ENCODE results near the gene SP6.

- no peak for TF ChIP-seq TAF1 (IDR thresholded peaks at IDR 0.05; ENCODE audit: borderline replicate concordance, low read depth, low read length)
- no peak for TF ChIP-seq POLR2AphosphoS5 (IDR thresholded peaks at IDR 0.05; ENCODE audit: low read depth, low read length)
Measured at GRCh38 chr17:47864791-47865216, 13.8 kb upstream of the SP6 start.

Measured in GM12892 (cell line).